ENCODE measurements around the gene ISM1.

The ISM1 gene

GRCh38 chr20:13220904-13221297 lies at the start of gene ISM1:
TSS of gene ISM1 (plus strand) at chr20:13221274. CDS start at chr20:13221777, 503 bp downstream.
- peak; percentile 48 for DNase-seq

DNA sequence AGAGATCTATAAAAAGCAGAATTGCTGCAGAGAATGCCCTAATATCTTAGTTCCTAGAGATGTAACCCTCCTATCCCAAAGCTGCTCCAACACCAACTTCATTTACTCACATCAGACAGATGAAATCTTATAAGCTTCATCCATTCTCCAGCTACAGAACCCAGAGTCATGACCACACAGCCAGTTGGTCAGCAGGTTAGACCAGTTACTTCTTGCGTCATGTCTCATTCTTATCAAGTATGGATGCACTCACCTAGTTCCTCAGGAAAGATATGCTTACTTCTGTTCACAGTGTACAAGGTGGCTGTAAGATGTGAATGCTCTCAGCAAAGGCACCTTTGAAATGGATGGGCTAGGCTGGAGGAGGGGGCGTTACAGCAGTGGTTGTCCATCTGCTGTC lies 47.9 kb upstream of the ISM1 start:
- no peak for DNase-seq

DNA sequence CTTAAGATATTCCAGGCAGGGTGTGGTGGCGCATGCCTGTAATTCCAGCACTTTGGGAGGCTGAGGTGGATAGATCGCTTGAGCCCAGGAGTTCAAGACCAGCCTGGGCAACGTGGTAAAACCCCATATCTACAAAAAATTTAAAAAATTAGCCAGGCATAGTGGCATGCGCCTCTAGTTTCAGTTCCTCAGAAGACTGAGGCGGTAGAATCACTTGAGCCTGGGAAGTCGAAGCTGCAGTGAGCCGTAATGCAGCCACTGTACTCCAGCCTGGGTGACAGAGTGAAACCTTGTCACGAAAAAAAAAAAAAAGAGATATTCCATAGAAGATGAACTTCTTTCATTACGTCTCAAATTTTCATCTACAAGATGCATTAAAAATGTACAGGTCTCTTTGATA lies 46.7 kb upstream of the ISM1 start:
- DNase-seq: no peak

GRCh38 chr20:13180986-13181889 lies 39.8 kb upstream of the ISM1 start:
- no peak for DNase-seq

- no peak for DNase-seq
These were observed 38.1 kb upstream of the ISM1 start for GRCh38 chr20:13183005-13183404.

DNA sequence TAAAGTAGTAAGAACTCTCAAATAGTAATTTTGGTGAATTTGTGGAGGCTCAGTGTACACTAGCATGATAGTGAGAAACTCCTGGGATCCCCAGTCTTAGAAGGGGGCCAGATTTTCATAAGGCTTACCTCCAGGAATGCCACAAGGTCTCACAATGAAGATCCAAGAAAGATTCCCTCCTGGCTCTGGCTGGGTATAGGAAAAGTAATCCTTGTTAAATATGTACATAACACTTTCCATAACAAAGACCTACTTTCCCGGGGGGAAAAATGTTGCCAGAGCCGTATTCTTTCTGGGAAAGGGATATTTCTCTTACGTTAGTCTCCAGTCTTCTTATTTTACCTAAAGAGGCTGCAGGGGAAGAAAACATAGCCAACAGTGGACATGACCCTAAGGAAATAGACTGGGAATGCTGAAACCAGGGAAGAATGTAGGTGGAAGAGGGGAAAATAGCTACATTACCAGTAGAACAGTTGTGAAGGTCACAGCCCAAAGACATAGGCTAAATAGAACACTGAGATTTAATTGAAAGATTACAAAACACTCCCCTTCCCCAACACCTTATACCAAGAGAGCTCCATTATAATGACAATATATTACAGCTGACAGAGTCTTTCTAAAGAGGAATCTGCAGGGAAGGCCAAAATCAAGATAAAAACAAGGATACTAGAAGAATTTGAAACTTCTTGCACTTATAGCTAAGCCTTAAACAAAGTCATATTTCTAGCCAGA lies 34.9 kb upstream of the ISM1 start:
- DNase-seq: no peak

GRCh38 chr20:13187899-13188298 lies 33.2 kb upstream of the ISM1 start:
- DNase-seq: no peak

DNA sequence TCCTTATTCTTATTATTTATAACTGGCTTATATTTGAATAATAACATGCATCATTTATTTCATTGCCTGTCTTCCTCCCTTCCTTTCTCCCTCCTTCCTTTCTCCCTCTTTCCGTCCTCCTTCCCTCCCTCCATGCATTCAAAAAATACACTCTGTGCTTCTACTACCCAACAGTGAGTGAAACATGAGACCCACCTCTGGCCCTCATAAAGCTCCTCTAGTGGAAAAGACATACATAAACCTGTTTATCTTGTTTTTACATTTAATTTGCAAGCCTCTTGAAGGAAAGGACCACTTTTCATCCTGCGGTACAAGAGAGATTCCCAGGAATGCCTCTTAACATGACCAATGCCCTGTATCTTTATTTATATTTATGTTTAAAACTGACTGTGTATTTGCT lies 21.8 kb upstream of the ISM1 start:
- no peak for DNase-seq

DNA sequence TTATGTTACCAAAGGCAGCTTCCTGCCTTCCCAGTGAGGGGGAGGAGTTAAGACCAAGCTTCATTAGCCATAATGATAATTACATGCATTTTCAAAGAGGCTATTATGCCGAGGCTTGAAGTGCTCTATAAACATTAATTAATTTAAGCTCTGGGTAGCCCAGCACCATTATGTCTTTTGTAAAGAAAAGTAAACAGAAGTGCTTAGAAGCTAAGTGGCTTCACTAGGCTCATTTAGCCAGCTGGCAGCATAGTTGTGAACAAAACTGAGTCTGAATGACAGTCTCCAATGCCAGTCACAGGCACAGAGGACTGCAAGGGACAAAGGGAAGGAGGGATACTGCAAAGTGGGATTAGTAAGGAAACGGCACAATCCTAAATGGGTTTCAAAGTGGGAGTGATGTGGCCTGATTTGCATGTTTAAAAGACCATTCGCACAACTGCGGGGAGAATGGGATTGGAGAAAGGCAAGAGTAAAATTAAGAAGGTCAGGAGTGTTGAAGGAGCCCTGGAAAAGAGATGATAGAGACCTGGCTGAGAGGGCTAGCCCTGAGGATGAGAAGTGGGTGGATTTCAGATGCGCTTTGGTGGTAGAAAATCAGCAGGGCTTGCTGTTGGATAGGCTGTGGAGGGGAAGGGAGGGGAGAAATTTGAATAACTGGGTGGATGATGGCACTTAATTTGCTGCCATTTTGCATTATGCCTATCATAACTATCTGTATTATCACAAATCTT lies 20.1 kb upstream of the ISM1 start:
- no peak for DNase-seq

DNA sequence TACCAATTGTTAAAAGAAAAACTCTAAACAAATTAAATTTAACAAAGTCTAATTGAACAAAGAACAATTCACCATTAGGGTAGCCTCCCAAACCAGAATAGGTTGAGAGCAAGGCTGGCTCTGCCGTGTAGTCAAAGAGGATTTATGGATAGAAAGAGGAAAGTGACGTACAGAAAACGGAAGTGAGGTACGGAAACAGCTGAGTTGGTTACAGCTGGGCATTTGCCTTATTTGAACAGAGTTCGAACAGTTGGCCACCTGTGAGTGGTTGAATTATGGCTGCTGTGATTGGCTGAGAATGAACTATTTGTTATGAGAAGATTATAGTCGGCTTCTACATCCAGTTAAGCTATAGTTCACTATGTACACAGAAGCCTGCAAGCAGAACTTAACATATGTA lies 18.5 kb upstream of the ISM1 start:
- DNase-seq: no peak

- no peak for DNase-seq
These were observed 15.6 kb upstream of the ISM1 start for GRCh38 chr20:13205425-13205824.

GRCh38 chr20:13205848-13206434 lies 15.1 kb upstream of the ISM1 start:
- no peak for DNase-seq

- DNase-seq: no peak
These were observed 14.1 kb upstream of the ISM1 start for GRCh38 chr20:13207016-13207415.

DNA sequence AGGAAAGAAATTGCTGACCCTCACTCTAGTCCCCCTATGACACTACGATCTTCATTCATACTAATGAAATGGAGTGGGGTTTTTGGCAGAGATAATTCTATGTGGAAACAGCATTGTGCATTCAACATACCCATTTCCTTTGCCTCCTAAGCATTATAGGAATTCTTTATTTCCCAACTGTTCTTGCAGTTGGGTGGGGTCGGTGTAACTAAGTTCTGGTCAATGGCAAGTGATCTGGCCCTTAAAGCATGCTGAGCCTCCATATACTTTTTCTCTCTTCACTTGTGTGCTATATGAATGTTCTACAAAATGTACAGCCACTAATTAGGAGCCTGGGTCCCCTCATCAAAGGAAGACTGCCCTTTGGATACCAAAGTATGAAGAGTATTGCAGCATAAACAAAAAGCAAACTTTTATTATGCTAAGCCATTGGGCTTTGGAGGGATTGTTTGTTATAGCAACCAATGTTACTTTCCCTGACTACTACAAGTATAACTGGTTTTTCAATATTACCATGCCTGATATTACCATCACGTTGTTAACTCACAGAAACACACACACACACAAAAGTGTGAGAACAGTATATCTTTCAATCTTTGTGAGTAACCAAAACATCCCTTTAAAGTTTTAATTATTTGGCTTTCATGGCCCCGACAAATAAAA lies 9.0 kb upstream of the ISM1 start:
- no peak for DNase-seq

GRCh38 chr20:13212750-13213149 lies 8.3 kb upstream of the ISM1 start:
- DNase-seq: no peak

DNA sequence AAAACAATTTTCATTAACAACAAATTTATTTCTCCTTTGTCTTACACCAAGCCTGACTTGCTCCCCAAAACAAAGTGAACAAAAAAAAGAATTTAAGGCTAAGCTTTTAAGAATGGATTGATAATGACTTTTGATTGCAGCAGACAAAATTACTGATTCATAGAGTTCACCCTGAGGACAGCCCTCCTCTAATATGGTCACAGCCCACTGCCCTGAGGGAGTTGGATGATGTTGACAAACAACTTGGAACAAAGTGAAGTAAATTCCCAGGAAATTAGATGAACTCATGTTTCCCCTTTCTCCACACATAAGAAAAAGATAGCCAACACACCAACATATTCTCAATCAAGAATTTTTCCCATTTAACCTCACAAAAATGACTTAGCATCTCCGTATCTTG lies 7.7 kb upstream of the ISM1 start:
- DNase-seq: no peak

- no peak for DNase-seq
These were observed 4.5 kb upstream of the ISM1 start for GRCh38 chr20:13216533-13216932.

- DNase-seq: no peak
These were observed 1.5 kb upstream of the ISM1 start for GRCh38 chr20:13219327-13220193.

DNA sequence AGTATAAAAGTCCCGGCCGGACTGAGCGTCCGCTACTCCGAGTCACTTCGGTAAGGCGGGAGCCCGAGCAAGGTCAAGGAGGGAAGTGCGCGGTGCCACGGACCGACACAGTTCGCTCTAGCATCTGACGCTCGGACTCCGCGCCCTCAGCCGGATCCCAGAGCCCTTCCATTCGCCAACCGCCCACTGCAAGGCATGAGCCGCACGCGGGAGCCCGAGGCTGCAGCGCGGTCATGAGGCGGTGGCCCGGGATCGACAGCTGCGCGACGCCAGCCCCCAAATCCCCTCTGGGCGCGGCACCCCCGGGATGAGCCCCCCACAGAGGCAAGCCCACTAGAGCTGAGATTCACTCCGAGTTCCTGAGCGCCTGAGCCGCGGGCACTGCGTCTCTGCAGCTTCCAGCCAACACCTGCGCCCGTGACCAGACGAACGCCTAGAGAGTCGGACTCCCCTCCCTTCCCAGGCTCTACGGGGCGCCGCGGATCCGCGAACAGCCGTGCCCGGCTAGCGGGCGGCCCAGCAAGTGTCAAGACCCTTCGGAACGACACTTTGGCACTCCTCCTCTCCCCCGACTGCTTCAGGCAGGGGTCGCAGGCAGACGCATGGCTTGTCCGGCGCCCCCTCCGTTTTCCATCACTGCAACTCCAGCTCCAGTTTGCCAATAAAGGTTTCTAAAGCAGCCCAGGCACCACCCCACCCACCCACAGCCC lies 725 bp upstream of the ISM1 start:
- DNase-seq: peak; percentile 81

GRCh38 chr20:13221313-13221672 lies 219 bp downstream of the ISM1 start:
- no peak for DNase-seq

Data from right hindlimb (tissue), 1 donor.